ENCODE data around the gene CASK.
"Not testable (repeated sequence)": the region's sequence is repeated elsewhere in the genome, so short reads cannot be mapped to it uniquely, and the experiment has no call there.

Gene CASK

GRCh38 chrX:41720125-41720779 is 203.1 kb downstream of the CASK start:
- DNase-seq (ENCODE audit: low read depth), result peak; percentile 36
- H3K4me3 ChIP-seq (ENCODE audit: low read depth, low read length), result no peak overlapping the region
- TF ChIP-seq CTCF (IDR thresholded peaks at IDR 0.05; ENCODE audit: low read depth, low read length, missing control alignments), result no peak

- H3K4me3 ChIP-seq (ENCODE audit: low read depth, low read length); DNase-seq (ENCODE audit: low read depth): not testable (repeated sequence)
Observed at GRCh38 chrX:41719610-41720009, 203.7 kb downstream of the CASK start.

GRCh38 chrX:41718481-41719235 is 204.7 kb downstream of the CASK start:
- DNase-seq (ENCODE audit: low read depth), result no peak
- H3K4me3 ChIP-seq (ENCODE audit: low read depth, low read length), result no peak overlapping the region
- TF ChIP-seq CTCF (IDR thresholded peaks at IDR 0.05; ENCODE audit: low read depth, low read length, missing control alignments), result no peak

- no peak overlapping the region for H3K4me3 ChIP-seq (ENCODE audit: low read depth, low read length)
- no peak for TF ChIP-seq CTCF (IDR thresholded peaks at IDR 0.05; ENCODE audit: low read depth, low read length, missing control alignments)
- DNase-seq (ENCODE audit: low read depth), result no peak
Observed at GRCh38 chrX:41716767-41717473, 206.4 kb downstream of the CASK start.

- TF ChIP-seq CTCF (IDR thresholded peaks at IDR 0.05; ENCODE audit: low read depth, low read length, missing control alignments), result no peak
- H3K4me3 ChIP-seq (ENCODE audit: low read depth, low read length), result no peak overlapping the region
- no peak for DNase-seq (ENCODE audit: low read depth)
Observed at GRCh38 chrX:41716222-41716621, 207.1 kb downstream of the CASK start.

GRCh38 chrX:41711021-41711667 is 212.2 kb downstream of the CASK start:
- no peak overlapping the region for H3K4me3 ChIP-seq (ENCODE audit: low read depth, low read length)
- no peak for TF ChIP-seq CTCF (IDR thresholded peaks at IDR 0.05; ENCODE audit: low read depth, low read length, missing control alignments)
- DNase-seq (ENCODE audit: low read depth), result no peak

- H3K4me3 ChIP-seq (ENCODE audit: low read depth, low read length), result no peak overlapping the region
- no peak for TF ChIP-seq CTCF (IDR thresholded peaks at IDR 0.05; ENCODE audit: low read depth, low read length, missing control alignments)
- no peak for DNase-seq (ENCODE audit: low read depth)
Observed at GRCh38 chrX:41708486-41708885, 214.9 kb downstream of the CASK start.

Data from GM12864 (cell line).